ENCODE results near the gene GRAMD1C.

- TF ChIP-seq CTCF (IDR thresholded peaks at IDR 0.05; ENCODE audit: insufficient read depth, low read depth, low read length) (peak; percentile 65), EZH2 (IDR thresholded peaks at IDR 0.05; ENCODE audit: insufficient read depth, low read length) (no peak)
Observed at GRCh38 chr3:113844622-113845222, 6.1 kb downstream of the GRAMD1C start.
